ACHN (cell line): ENCODE measurements around the gene AQP7.
"Not testable (repeated sequence)": the region's sequence is repeated elsewhere in the genome, so short reads cannot be mapped to it uniquely, and the experiment has no call there.

Source experiments
- DNase-seq: peaks from one replicate; pipeline ENCODE4 v3.0.0-alpha.2; 2015
- in situ Hi-C: cut with HindIII; loops from 2 replicates; pipeline ENCODE4 v1.10.0; 2017; ENCODE audit warnings: low sequenced_read_pairs, low pct_ligation_motif_present, low pct_unique_long_range_greater_than_20kb

Gene AQP7

GRCh38 chr9:33404788-33405362 is 2.5 kb upstream of the AQP7 start:
- in situ Hi-C loops = no loop called here
- no peak for DNase-seq

- no peak for DNase-seq
- in situ Hi-C loops = no loop called here
Observed at GRCh38 chr9:33403941-33404787, 1.8 kb upstream of the AQP7 start.

GRCh38 chr9:33401809-33402208 is 559 bp downstream of the AQP7 start:
- in situ Hi-C loops, DNase-seq: not testable (repeated sequence)

- DNase-seq, in situ Hi-C loops: not testable (repeated sequence)
Observed at GRCh38 chr9:33399047-33399446, 3.3 kb downstream of the AQP7 start.

- in situ Hi-C loops, DNase-seq: not testable (repeated sequence)
Observed at GRCh38 chr9:33397801-33398200, 4.6 kb downstream of the AQP7 start.

- DNase-seq, in situ Hi-C loops: not testable (repeated sequence)
Observed at GRCh38 chr9:33395159-33395879, 7.0 kb downstream of the AQP7 start.

- in situ Hi-C loops, DNase-seq: not testable (repeated sequence)
Observed at GRCh38 chr9:33393986-33394385, 8.4 kb downstream of the AQP7 start.

GRCh38 chr9:33393581-33393980 is 8.8 kb downstream of the AQP7 start:
- no peak for DNase-seq
- in situ Hi-C loops = no loop called here

GRCh38 chr9:33392591-33393021 is 9.8 kb downstream of the AQP7 start:
- in situ Hi-C loops, DNase-seq: not testable (repeated sequence)

GRCh38 chr9:33391111-33391771 is 11.1 kb downstream of the AQP7 start:
- in situ Hi-C loops = not testable (repeated sequence)

GRCh38 chr9:33388110-33388994 is 14.0 kb downstream of the AQP7 start:
- no peak for DNase-seq

More at GRCh38 chr9:33391111-33391771, 11.1 kb downstream of the AQP7 start:
- peak; percentile 75 for DNase-seq

GRCh38 chr9:33386998-33387397 is 15.4 kb downstream of the AQP7 start:
- in situ Hi-C loops = not testable (repeated sequence)

More at GRCh38 chr9:33388110-33388994, 14.0 kb downstream of the AQP7 start:
- in situ Hi-C loops = no loop called here

GRCh38 chr9:33386641-33386996 is 15.7 kb downstream of the AQP7 start:
- DNase-seq, in situ Hi-C loops: not testable (repeated sequence)

More at GRCh38 chr9:33386998-33387397, 15.4 kb downstream of the AQP7 start:
- not testable (repeated sequence) for DNase-seq

GRCh38 chr9:33385979-33386640 is 16.3 kb downstream of the AQP7 start:
- DNase-seq, in situ Hi-C loops: not testable (repeated sequence)

- DNase-seq, in situ Hi-C loops: not testable (repeated sequence)
Observed at GRCh38 chr9:33385536-33385935, 16.8 kb downstream of the AQP7 start.

GRCh38 chr9:33383396-33383795 is 19.0 kb downstream of the AQP7 start:
- in situ Hi-C loops, DNase-seq: not testable (repeated sequence)

- in situ Hi-C loops, DNase-seq: not testable (repeated sequence)
Observed at GRCh38 chr9:33382397-33382796, 20.0 kb downstream of the AQP7 start.
